ENCODE results near the gene SLC25A44. TPM values are rescaled to one million over a fixed set of nuclear protein-coding genes. Genes with fewer than 3 reads are reported as not detected.

The SLC25A44 gene
- total RNA-seq, 1 experiment from 2014 or later, result 40.2 TPM

- Histone ChIP-seq H2AK5ac (ENCODE audit: insufficient read length, low read length) (no peak overlapping the region), H4K5ac (ENCODE audit: insufficient read length, low read depth, low read length) (no peak overlapping the region), H3K9ac (ENCODE audit: extremely low read depth, insufficient read length, low read length) (no peak overlapping the region), H3K27ac (ENCODE audit: insufficient read length, low read depth, low read length) (no peak overlapping the region), H2BK12ac (ENCODE audit: insufficient read length, low read depth, low read length) (no peak overlapping the region), H2BK15ac (ENCODE audit: low read depth, low read length) (no peak overlapping the region), H3T11ph (ENCODE audit: low read length) (no peak overlapping the region), H3K79me1 (ENCODE audit: insufficient read depth, low read depth, low read length, poor library complexity, severe bottlenecking) (no peaks in the 10 kb centered on the region), H3K27me3 (ENCODE audit: insufficient read depth, low read length) (no peaks in the 10 kb centered on the region), H3K4me2 (ENCODE audit: insufficient read depth, insufficient read length, low read length) (no peak overlapping the region), H3K18ac (ENCODE audit: insufficient read length, low read depth, low read length) (no peak overlapping the region), H3K4me1 (ENCODE audit: insufficient read depth, low read length) (no peaks in the 10 kb centered on the region; the same call in 1 of the 2 replicates), H3K23me2 (ENCODE audit: insufficient read length, low read depth, low read length, poor library complexity, severe bottlenecking) (peaks cover 5% of the 10 kb centered on the region), H2AFZ (ENCODE audit: low read length) (no peak overlapping the region), H4K20me1 (ENCODE audit: control insufficient read depth, insufficient read depth, insufficient read length) (no peaks in the 10 kb centered on the region), H3K56ac (ENCODE audit: insufficient read length, low read depth, low read length) (no peak overlapping the region), H2BK5ac (ENCODE audit: insufficient read length, low read length) (no peak overlapping the region), H3K14ac (ENCODE audit: insufficient read depth, low read length) (no peak overlapping the region), H2BK120ac (ENCODE audit: low read depth, low read length, poor library complexity, severe bottlenecking) (no peak overlapping the region), H3K9me3 (ENCODE audit: control insufficient read depth, low read depth, low read length) (no peaks in the 10 kb centered on the region), H2BK20ac (ENCODE audit: low read depth, low read length, poor library complexity, severe bottlenecking) (no peak overlapping the region), H4K8ac (replicated peaks; ENCODE audit: insufficient read length, low read depth, low read length) (no peak overlapping the region), H3K4ac (ENCODE audit: low read depth, low read length) (no peak overlapping the region), H3K79me2 (ENCODE audit: insufficient read depth, low read length) (no peaks in the 10 kb centered on the region), H4K91ac (ENCODE audit: insufficient read length, low read depth, low read length) (no peak overlapping the region), H3K23ac (ENCODE audit: insufficient read length, low read depth, low read length) (no peak overlapping the region)
- Mint-ChIP-seq H3K4me1 (peaks cover 28 to 33% of the 10 kb centered on the region in 2 experiments), H3K36me3 (ENCODE audit: insufficient read depth in 1 of 3, low read depth in 3 of 3) (peaks cover 2 to 33% (median 26%) of the 10 kb centered on the region in 3 experiments; a peak in 6 of 7 replicates), H3K27me3 (ENCODE audit: low read depth) (no peaks in the 10 kb centered on the region), H3K27ac (no peak overlapping the region), H3K4me3 (no peak overlapping the region), H3K9me3 (no peaks in the 10 kb centered on the region)
- no CpG with 5 or more reads among the region's 6 CpGs for WGBS (ENCODE audit: extremely low coverage, insufficient read length, low lambda C conversion rate)
- TF ChIP-seq CTCF (conservative IDR thresholded peaks at IDR 0.05), result no peak
- DNase-seq, result no peak
These were observed 29.6 kb upstream of the SLC25A44 start for GRCh38 chr1:156164125-156164831.

Measured in H9 (cell line).